Right cardiac atrium (tissue), 5 donors: Measurements from ENCODE around the gene RANBP9. TPM values are rescaled to one million over a fixed set of nuclear protein-coding genes. Genes with fewer than 3 reads are reported as not detected.

Source experiments
- ATAC-seq, 2 donors: fragments of 200-7000 bp; cut with Tn5 transposase; one replicate each; pipeline versions ENCODE4 v1.8.0 to v1.9.1; 2020; ENCODE audit warnings: moderate library complexity in 2 of 2, mild to moderate bottlenecking in 1 of 2
- DNase-seq, 3 donors: peaks; one replicate each; pipeline ENCODE4 v3.0.0-alpha.2; 2020
- H3K27ac ChIP-seq: one replicate; pipeline ENCODE4 v1.5.1; 2013; ENCODE audit warnings: mild to moderate bottlenecking, low read length, control low read depth, moderate library complexity
- H3K27me3 ChIP-seq: one replicate; pipeline ENCODE4 v1.6.1; 2013; ENCODE audit not compliant: control insufficient read depth, insufficient read depth
- H3K4me1 ChIP-seq: one replicate; pipeline ENCODE4 v1.6.1; 2013; ENCODE audit warnings: low read length; ENCODE audit not compliant: control insufficient read depth, insufficient read depth
- H3K4me3 ChIP-seq: one replicate; pipeline ENCODE4 v1.5.1; 2013; ENCODE audit warnings: low read length, control low read depth
- H3K9me3 ChIP-seq: one replicate; pipeline ENCODE4 v1.6.1; 2013; ENCODE audit warnings: low read length; ENCODE audit not compliant: control insufficient read depth
- WGBS: extraction: QIAGEN DNeasy Blood & Tissue Kit; methylation state at CpG from one replicate; pipeline ENCODE4 v1.1.7; 2013; 5-methylcytosine and 5-hydroxymethylcytosine counted together
- intact Hi-C, 4 donors: fragments of 100-400 bp; cut with DNase I; formaldehyde crosslinking; loops; one replicate each; pipeline versions ENCODE4 v1.11.0 to v1.14.0; 2022 to 2023
- polyA plus RNA-seq: library from polyadenylated mRNA; stranded (reverse); fragments of 200-250 nt; gene quantifications from one replicate; pipeline ENCODE4 v1.2.3, GENCODE V29; 2013
- total RNA-seq, 4 donors: library from RNA; stranded (reverse); fragmentation: NEBNext Ultra II Directional; extraction: Animal tissue kit (Norgen Biotek cat#: 25700); gene quantifications; one replicate each; pipeline ENCODE4 v1.2.1, GENCODE V29; 2021
- donor health status: healthy with polysubstance abuse.
- donor health status: DM: no; HTN: yes; CAD: no.
- donor health status: DM: no; HTN: no; CAD: no.
- donor health status: DM: no; HTN: yes; CAD: no; lungs with severe emphysema.
- donor health status: DM: yes; HTN: yes; CAD: no.

Gene RANBP9
- total and polyA plus RNA-seq, 5 donors: 19.0 to 35.4 (median 32.3) TPM

DNA sequence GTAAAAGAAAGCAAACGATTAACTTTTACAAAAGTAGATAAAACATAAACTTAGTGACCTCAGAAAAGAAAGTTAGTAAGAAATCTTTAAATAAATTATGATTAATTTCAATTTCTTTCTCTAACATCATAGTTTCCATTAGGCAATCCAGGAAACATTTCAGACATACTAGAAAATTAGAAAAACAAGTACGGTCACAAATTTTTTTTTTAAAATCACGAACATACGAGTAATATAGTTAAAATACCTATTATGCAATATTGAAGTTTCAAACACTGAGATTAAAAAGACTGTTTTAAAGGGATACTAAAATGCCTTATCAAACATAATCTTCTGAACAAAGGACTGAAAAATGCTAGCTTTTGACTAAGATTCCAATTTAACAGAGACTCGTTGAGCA, 70.3 kb downstream of the RANBP9 start:
- ATAC-seq: no peak
- no peaks in the 10 kb centered on the region for H3K4me1 ChIP-seq
- no peaks in the 10 kb centered on the region for H3K27me3 ChIP-seq
- no peak for DNase-seq
- H3K4me3 ChIP-seq: no peak overlapping the region
- H3K27ac ChIP-seq: no peak overlapping the region
- no peaks in the 10 kb centered on the region for H3K9me3 ChIP-seq
- WGBS: 70% methylated on average over 5 of the region's 5 CpGs
- intact Hi-C loops: no loop called here

GRCh38 chr6:13638626-13639025, 73.0 kb downstream of the RANBP9 start:
- intact Hi-C loops: loop anchor here in 1 of 4 donors (10.0 kb wide), 1 partner anchor 66 kb away; no protein-coding TSS in a partner anchor
- WGBS: 87% methylated on average over 4 of the region's 4 CpGs
- Histone ChIP-seq H3K4me3 (no peak overlapping the region), H3K27me3 (no peaks in the 10 kb centered on the region), H3K4me1 (no peaks in the 10 kb centered on the region), H3K9me3 (no peaks in the 10 kb centered on the region), H3K27ac (no peak overlapping the region)
- DNase-seq (no peak), ATAC-seq (no peak)

GRCh38 chr6:13638014-13638413, 73.6 kb downstream of the RANBP9 start:
- WGBS: 94% methylated on average over 1 of the region's 1 CpG
- H3K27me3 ChIP-seq: no peaks in the 10 kb centered on the region
- intact Hi-C loops: loop anchor here in 1 of 4 donors (10.0 kb wide), 1 partner anchor 67 kb away; no protein-coding TSS in a partner anchor

GRCh38 chr6:13635948-13636658, 75.5 kb downstream of the RANBP9 start:
- DNase-seq: no peak
- no peak overlapping the region for H3K27ac ChIP-seq
- 71% methylated on average over 4 of the region's 4 CpGs for WGBS
- intact Hi-C loops: loop anchor here in 1 of 4 donors (10.0 kb wide), 1 partner anchor 69 kb away; no protein-coding TSS in a partner anchor
- no peaks in the 10 kb centered on the region for H3K9me3 ChIP-seq
- no peaks in the 10 kb centered on the region for H3K27me3 ChIP-seq
- no peak overlapping the region for H3K4me3 ChIP-seq
- no peak for ATAC-seq
- H3K4me1 ChIP-seq: no peaks in the 10 kb centered on the region

More at GRCh38 chr6:13638014-13638413, 73.6 kb downstream of the RANBP9 start:
- ATAC-seq: no peak
- H3K4me3 ChIP-seq: no peak overlapping the region
- no peaks in the 10 kb centered on the region for H3K4me1 ChIP-seq
- no peaks in the 10 kb centered on the region for H3K9me3 ChIP-seq
- DNase-seq: no peak
- no peak overlapping the region for H3K27ac ChIP-seq

DNA sequence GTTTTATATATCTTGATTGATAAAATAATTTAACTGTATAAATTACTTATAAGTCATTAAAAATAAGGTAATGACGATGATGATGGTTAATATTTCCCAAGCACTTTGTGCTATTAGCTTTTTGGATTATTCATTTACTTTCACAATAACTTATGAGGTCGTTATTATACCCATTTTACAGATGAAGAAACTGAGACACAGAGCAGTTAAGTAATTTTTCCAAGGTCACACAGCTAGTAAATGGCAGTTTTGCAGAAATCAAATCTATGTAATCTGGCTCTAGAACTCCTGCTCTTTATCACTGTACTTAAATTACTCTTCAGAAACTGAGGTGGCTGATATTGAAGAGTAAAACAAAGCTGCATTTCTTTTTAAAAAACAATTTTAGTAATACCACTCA, 78.3 kb downstream of the RANBP9 start:
- H3K27ac ChIP-seq: no peak overlapping the region
- intact Hi-C loops: loop anchor here in 1 of 4 donors (10.0 kb wide), 1 partner anchor 71 kb away; no protein-coding TSS in a partner anchor
- H3K9me3 ChIP-seq: no peaks in the 10 kb centered on the region
- 96% methylated on average over 2 of the region's 2 CpGs for WGBS
- H3K27me3 ChIP-seq: no peaks in the 10 kb centered on the region
- H3K4me1 ChIP-seq: no peaks in the 10 kb centered on the region
- no peak for ATAC-seq
- no peak overlapping the region for H3K4me3 ChIP-seq
- DNase-seq: no peak

DNA sequence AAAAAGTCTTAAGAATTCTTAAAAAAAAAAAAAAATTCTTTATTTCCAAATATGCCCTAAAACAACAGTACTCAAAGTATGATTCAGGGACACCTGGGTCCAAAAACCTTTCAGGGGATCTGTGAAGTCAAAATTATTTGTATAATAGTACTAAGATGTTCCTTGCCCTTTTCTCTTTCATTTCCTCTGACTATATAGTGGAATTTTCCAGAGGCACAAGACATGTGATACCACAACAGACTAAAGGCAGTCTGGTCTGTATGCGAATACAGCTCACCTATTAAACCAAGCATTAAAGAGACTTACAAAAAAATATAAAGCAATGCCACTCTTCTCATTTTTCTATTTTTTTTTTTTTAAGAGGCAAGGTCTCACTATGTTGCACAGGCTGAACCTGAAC, 81.1 kb downstream of the RANBP9 start:
- 92% methylated on average over 1 of the region's 1 CpG for WGBS
- no peaks in the 10 kb centered on the region for H3K9me3 ChIP-seq
- no peaks in the 10 kb centered on the region for H3K4me1 ChIP-seq
- DNase-seq (no peak), ATAC-seq (peak in 1 of 2 donors; percentile 43)
- H3K27me3 ChIP-seq: no peaks in the 10 kb centered on the region
- H3K27ac ChIP-seq: no peak overlapping the region
- no peak overlapping the region for H3K4me3 ChIP-seq
- intact Hi-C loops: loop anchor here in 1 of 4 donors (10.0 kb wide), 1 partner anchor 74 kb away; no protein-coding TSS in a partner anchor

GRCh38 chr6:13629459-13630116, 82.0 kb downstream of the RANBP9 start:
- 56% methylated on average over 4 of the region's 4 CpGs for WGBS
- Histone ChIP-seq H3K27ac (no peak overlapping the region), H3K4me1 (no peaks in the 10 kb centered on the region), H3K27me3 (no peaks in the 10 kb centered on the region), H3K9me3 (no peaks in the 10 kb centered on the region), H3K4me3 (no peak overlapping the region)
- ATAC-seq (no peak), DNase-seq (no peak)
- intact Hi-C loops: loop anchor here in 2 of 4 donors (10.0 kb wide), 1 partner anchor 75 kb away; no protein-coding TSS in a partner anchor

DNA sequence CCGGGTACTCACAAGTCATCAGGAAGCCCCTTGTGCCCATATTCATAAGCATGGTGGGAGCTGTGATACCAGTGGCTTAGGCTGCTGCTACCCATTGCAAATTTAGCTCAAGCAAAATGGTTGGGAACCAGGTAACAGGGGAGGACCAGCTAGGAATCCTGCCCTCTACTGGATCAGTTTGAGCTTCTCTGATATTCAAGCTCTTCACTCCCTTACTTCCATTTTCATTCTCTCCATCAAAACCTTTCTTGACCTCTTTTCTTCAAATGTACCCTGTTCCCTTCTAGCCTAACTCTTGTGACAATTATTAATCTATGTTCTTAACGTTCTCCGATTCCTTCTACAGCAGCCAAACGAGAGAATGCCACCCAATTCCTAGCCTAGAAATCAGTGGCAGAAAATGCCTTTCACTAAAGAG, 86.8 kb downstream of the RANBP9 start:
- Histone ChIP-seq H3K27me3 (no peaks in the 10 kb centered on the region), H3K4me1 (no peaks in the 10 kb centered on the region), H3K4me3 (no peak overlapping the region), H3K9me3 (no peaks in the 10 kb centered on the region), H3K27ac (no peak overlapping the region)
- 69% methylated on average over 4 of the region's 4 CpGs for WGBS
- DNase-seq (no peak), ATAC-seq (peak in 1 of 2 donors; percentile 47)
- intact Hi-C loops: loop anchor here in 1 of 4 donors (10.0 kb wide), 1 partner anchor 80 kb away; no protein-coding TSS in a partner anchor

DNA sequence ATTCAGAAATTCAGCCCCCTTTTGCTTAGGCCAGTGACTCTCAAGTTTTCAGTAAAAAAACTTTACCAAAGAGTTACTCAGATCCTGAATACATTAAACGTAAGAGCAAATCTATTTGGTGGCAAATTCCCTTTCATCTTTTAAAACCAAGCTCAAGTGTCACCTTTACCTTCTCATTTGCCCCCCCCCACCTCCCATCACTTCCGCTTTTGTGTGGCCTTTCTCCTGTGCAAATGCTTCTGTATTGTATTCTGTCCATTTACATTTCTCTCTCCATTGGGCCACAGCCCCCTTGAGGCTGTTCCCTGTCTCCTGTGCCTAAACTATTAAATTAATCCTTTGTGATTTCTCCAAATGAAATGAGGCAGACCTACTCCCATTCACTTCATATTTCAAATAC, 94.6 kb downstream of the RANBP9 start:
- H3K27me3 ChIP-seq: no peaks in the 10 kb centered on the region
- no peaks in the 10 kb centered on the region for H3K4me1 ChIP-seq
- 73% methylated on average over 2 of the region's 2 CpGs for WGBS
- DNase-seq: no peak
- no peaks in the 10 kb centered on the region for H3K9me3 ChIP-seq
- no peak overlapping the region for H3K27ac ChIP-seq
- intact Hi-C loops: loop anchor here in 2 of 4 donors (2.0 to 5.0 kb wide), 2 partner anchors 94 to 95 kb away; partner anchors contain the start of gene RANBP9 (in 2 of the 2)
- H3K4me3 ChIP-seq: no peak overlapping the region
- no peak for ATAC-seq

GRCh38 chr6:13615792-13616120, 95.9 kb downstream of the RANBP9 start:
- DNase-seq: peak; percentile 67 to 79 (median 79)

More at GRCh38 chr6:13615792-13616120, 95.9 kb downstream of the RANBP9 start:
- peak overlapping the region; percentile 81 for H3K4me3 ChIP-seq
- H3K4me1 ChIP-seq: no peaks in the 10 kb centered on the region
- WGBS: under 1% methylated on average over 14 of the region's 14 CpGs
- H3K9me3 ChIP-seq: no peaks in the 10 kb centered on the region
- ATAC-seq: peak; percentile 50 to 72
- intact Hi-C loops: loop anchor here in 2 of 4 donors (2.0 to 5.0 kb wide), 2 partner anchors 95 to 97 kb away; partner anchors contain the start of gene RANBP9 (in 2 of the 2)
- H3K27ac ChIP-seq: peak overlapping the region; percentile 84
- H3K27me3 ChIP-seq: no peaks in the 10 kb centered on the region
